ENCODE data around the gene EPHB6. TPM values are rescaled to one million over a fixed set of nuclear protein-coding genes. Genes with fewer than 3 reads are reported as not detected.

Gene EPHB6
- total RNA-seq, 1 donor from 2014 or later, result 3.3 TPM

- no peak for DNase-seq (ENCODE audit: low read depth)
- TF ChIP-seq CTCF (IDR thresholded peaks at IDR 0.05; ENCODE audit: insufficient read depth, low read length, poor library complexity, severe bottlenecking), result no peak
- Histone ChIP-seq H3K27me3 (ENCODE audit: control insufficient read depth, insufficient read depth, low read length) (no peaks in the 10 kb centered on the region), H3K36me3 (ENCODE audit: control insufficient read depth, insufficient read depth, low read length) (no peaks in the 10 kb centered on the region), H3K4me3 (ENCODE audit: low read depth, low read length) (no peak overlapping the region)
Measured at GRCh38 chr7:142906643-142907042, 51.8 kb downstream of the EPHB6 start.

GRCh38 chr7:142908290-142908689, 53.4 kb downstream of the EPHB6 start:
- Histone ChIP-seq H3K27me3 (ENCODE audit: control insufficient read depth, insufficient read depth, low read length) (no peaks in the 10 kb centered on the region), H3K4me3 (ENCODE audit: low read depth, low read length) (no peak overlapping the region), H3K36me3 (ENCODE audit: control insufficient read depth, insufficient read depth, low read length) (no peaks in the 10 kb centered on the region)
- DNase-seq (ENCODE audit: low read depth), result no peak
- TF ChIP-seq CTCF (IDR thresholded peaks at IDR 0.05; ENCODE audit: insufficient read depth, low read length, poor library complexity, severe bottlenecking), result no peak

GRCh38 chr7:142908921-142909890, 54.3 kb downstream of the EPHB6 start:
- no peak for DNase-seq (ENCODE audit: low read depth)
- no peaks in the 10 kb centered on the region for H3K27me3 ChIP-seq (ENCODE audit: control insufficient read depth, insufficient read depth, low read length)
- peak; percentile 16 for TF ChIP-seq CTCF (IDR thresholded peaks at IDR 0.05; ENCODE audit: insufficient read depth, low read length, poor library complexity, severe bottlenecking)
- H3K36me3 ChIP-seq (ENCODE audit: control insufficient read depth, insufficient read depth, low read length), result no peaks in the 10 kb centered on the region
- no peak overlapping the region for H3K4me3 ChIP-seq (ENCODE audit: low read depth, low read length)

- H3K27me3 ChIP-seq (ENCODE audit: control insufficient read depth, insufficient read depth, low read length), result no peaks in the 10 kb centered on the region
- no peak for DNase-seq (ENCODE audit: low read depth)
- no peak overlapping the region for H3K4me3 ChIP-seq (ENCODE audit: low read depth, low read length)
- H3K36me3 ChIP-seq (ENCODE audit: control insufficient read depth, insufficient read depth, low read length), result no peaks in the 10 kb centered on the region
- TF ChIP-seq CTCF (IDR thresholded peaks at IDR 0.05; ENCODE audit: insufficient read depth, low read length, poor library complexity, severe bottlenecking), result no peak
Measured at GRCh38 chr7:142910031-142910433, 55.2 kb downstream of the EPHB6 start.

GRCh38 chr7:142910481-142910880, 55.6 kb downstream of the EPHB6 start:
- Histone ChIP-seq H3K36me3 (ENCODE audit: control insufficient read depth, insufficient read depth, low read length) (no peaks in the 10 kb centered on the region), H3K4me3 (ENCODE audit: low read depth, low read length) (no peak overlapping the region), H3K27me3 (ENCODE audit: control insufficient read depth, insufficient read depth, low read length) (no peaks in the 10 kb centered on the region)
- no peak for TF ChIP-seq CTCF (IDR thresholded peaks at IDR 0.05; ENCODE audit: insufficient read depth, low read length, poor library complexity, severe bottlenecking)
- no peak for DNase-seq (ENCODE audit: low read depth)

All from kidney epithelial cell (primary cell).